Body of pancreas (tissue), 4 donors: Measurements from ENCODE around the gene MAP2K1. TPM values are rescaled to one million over a fixed set of nuclear protein-coding genes. Genes with fewer than 3 reads are reported as not detected.

Experiments used
- ATAC-seq: fragments of 150-250 bp; one replicate; pipeline ENCODE4 v1.9.1; 2016
- DNase-seq, 4 donors: peaks; one replicate each; pipeline ENCODE4 v3.0.0-alpha.2; 2019
- H3K27ac ChIP-seq, 4 donors: fragments of 200-600 bp; sonication (generic); 1 replicate in 3 of 4; 2 replicates in 1 of 4; pipeline versions ENCODE4 v1.5.1 to v1.6.1; 2016 to 2019; ENCODE audit warnings: mild to moderate bottlenecking in 1 of 4, mixed read lengths in 1 of 4, moderate library complexity in 1 of 4
- H3K27me3 ChIP-seq, 2 donors: fragments of 200-600 bp; sonication (generic); one replicate each; pipeline ENCODE4 v1.6.0; 2016; ENCODE audit warnings: mild to moderate bottlenecking in 1 of 2
- H3K36me3 ChIP-seq, 2 donors: fragments of 200-600 bp; sonication (generic); replicated peaks in 1 of 2; 2 replicates each; pipeline ENCODE4 v1.5.1; 2016; ENCODE audit warnings: low read depth in 2 of 2; ENCODE audit not compliant: insufficient read depth in 1 of 2
- H3K4me1 ChIP-seq: fragments of 200-600 bp; sonication (generic); one replicate; pipeline ENCODE4 v1.6.0; 2016
- H3K4me3 ChIP-seq, 2 donors: fragments of 200-600 bp; sonication (generic); 1 replicate in 1 of 2; 2 replicates in 1 of 2; pipeline ENCODE4 v1.5.1; 2016 to 2019
- H3K9me3 ChIP-seq, 3 donors: fragments of 200-600 bp; sonication (generic); 1 replicate in 2 of 3; 2 replicates in 1 of 3; pipeline ENCODE4 v1.5.1; 2016
- POLR2A ChIP-seq, 3 donors: fragments of 450-650 bp; IDR thresholded peaks; one replicate each; pipeline ENCODE4 v1.6.1; 2016; ENCODE audit warnings: antibody characterized with exemption in 3 of 3, mild to moderate bottlenecking in 2 of 3
- WGBS, 2 donors: methylation state at CpG; one replicate each; pipeline ENCODE4 v1.1.5; 2017; 5-methylcytosine and 5-hydroxymethylcytosine counted together
- intact Hi-C: fragments of 100-400 bp; cut with DNase I; formaldehyde crosslinking; loops from one replicate; pipeline ENCODE4 v1.15.1; 2023
- total RNA-seq, 2 donors: library from RNA; depleted of rRNA; stranded (reverse); fragments of >200 nt; gene quantifications; one replicate each; pipeline ENCODE4 v1.1.0, GENCODE V29; 2016
- TF ChIP-seq, protein P1 (sequence below), 7 experiments: fragments of 450-650 bp in 4 of 7; fragments of 200-600 bp in 3 of 7; sonication (generic) in 3 of 7; IDR thresholded peaks; one replicate each; pipeline ENCODE4 v1.5.1; 2016 to 2019; ENCODE audit warnings: antibody characterized with exemption in 7 of 7

Gene MAP2K1
- total RNA-seq, 2 donors from 2014 or later, result 25.2 to 29.0 TPM

DNA sequence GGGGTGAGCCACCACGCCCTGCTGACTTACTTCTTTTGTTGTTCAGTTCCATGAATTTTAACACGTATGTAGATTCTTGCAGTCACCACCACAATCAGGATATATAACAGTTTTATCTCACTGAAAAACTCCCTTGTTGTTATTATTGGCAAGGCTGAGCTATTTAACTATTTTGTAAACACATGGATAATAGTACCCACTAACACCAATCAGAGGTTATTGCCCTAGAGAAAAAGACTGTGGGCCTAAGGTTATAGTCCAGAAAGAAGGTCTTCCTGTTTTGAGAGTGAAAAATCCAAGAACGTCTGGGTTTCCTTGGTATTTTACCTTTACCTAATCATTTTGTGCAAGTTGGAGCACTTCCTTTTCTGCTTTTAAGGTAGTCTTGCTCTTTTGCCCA lies 127.9 kb downstream of the MAP2K1 start:
- Histone ChIP-seq H3K27me3 (no peaks in the 10 kb centered on the region), H3K9me3 (no peaks in the 10 kb centered on the region), H3K4me3 (no peak overlapping the region), H3K36me3 (no peaks in the 10 kb centered on the region), H3K4me1 (no peaks in the 10 kb centered on the region), H3K27ac (no peak overlapping the region)
- TF ChIP-seq, protein P1, sequence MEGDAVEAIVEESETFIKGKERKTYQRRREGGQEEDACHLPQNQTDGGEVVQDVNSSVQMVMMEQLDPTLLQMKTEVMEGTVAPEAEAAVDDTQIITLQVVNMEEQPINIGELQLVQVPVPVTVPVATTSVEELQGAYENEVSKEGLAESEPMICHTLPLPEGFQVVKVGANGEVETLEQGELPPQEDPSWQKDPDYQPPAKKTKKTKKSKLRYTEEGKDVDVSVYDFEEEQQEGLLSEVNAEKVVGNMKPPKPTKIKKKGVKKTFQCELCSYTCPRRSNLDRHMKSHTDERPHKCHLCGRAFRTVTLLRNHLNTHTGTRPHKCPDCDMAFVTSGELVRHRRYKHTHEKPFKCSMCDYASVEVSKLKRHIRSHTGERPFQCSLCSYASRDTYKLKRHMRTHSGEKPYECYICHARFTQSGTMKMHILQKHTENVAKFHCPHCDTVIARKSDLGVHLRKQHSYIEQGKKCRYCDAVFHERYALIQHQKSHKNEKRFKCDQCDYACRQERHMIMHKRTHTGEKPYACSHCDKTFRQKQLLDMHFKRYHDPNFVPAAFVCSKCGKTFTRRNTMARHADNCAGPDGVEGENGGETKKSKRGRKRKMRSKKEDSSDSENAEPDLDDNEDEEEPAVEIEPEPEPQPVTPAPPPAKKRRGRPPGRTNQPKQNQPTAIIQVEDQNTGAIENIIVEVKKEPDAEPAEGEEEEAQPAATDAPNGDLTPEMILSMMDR (IDR thresholded peaks at IDR 0.05), result no peak
- no peak for TF ChIP-seq POLR2A (IDR thresholded peaks at IDR 0.05)
- DNase-seq (no peak), ATAC-seq (no peak)
- intact Hi-C loops, result no loop called here
- WGBS, 2 donors, result 68 to 72% methylated on average over 3 of the region's 3 CpGs

DNA sequence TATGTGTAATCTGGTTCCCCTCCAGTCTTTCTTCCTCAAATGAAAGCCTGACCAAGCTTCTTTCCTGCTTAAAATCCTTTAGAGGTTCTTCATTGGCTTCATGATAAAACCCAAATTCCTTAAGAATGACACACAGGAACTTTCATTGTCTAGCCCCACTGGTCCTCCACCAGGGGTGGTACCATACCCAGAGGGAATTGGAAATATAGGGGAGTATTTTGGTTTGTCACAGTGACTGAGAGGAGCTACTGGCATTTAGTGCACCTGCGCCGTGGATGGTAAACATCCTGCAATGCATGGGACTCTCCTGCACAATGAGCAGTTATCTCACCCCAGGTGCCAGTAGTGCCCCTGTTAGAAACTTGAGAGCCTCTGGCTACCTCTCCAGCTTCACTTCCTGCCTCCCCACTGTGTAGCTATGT lies 129.2 kb downstream of the MAP2K1 start:
- WGBS, 2 donors, result 100% methylated on average over 1 to 2 of the region's 2 CpGs
- ATAC-seq, result no peak

DNA sequence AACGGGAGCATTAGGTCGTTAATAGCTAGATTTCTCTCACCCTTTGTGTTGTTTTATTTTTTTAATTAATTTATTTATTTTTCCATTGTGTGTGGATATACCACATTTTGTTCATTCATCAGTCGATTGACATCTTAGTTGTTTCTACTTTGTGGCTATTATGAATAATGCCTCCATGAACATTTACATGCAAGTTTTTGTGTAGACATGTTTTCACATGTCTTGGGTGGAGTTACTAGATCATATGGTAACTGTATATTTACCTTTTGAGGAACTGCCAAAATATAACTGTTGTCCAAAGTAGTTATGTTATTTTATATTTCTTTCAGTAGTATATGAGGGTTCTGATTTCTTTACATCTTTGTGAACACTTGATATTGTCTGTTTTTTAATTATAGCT lies 137.2 kb downstream of the MAP2K1 start:
- TF ChIP-seq POLR2A (IDR thresholded peaks at IDR 0.05), result no peak
- TF ChIP-seq, protein P1 (IDR thresholded peaks at IDR 0.05), result no peak
- H3K27me3 ChIP-seq, result no peaks in the 10 kb centered on the region
- no peak for DNase-seq
- intact Hi-C loops, result no loop called here
- ATAC-seq, result no peak
- H3K36me3 ChIP-seq, result no peaks in the 10 kb centered on the region
- WGBS, 2 donors, result 85 to 88% methylated on average over 3 of the region's 3 CpGs
- H3K27ac ChIP-seq, result no peak overlapping the region
- no peaks in the 10 kb centered on the region for H3K9me3 ChIP-seq
- no peak overlapping the region for H3K4me3 ChIP-seq
- no peaks in the 10 kb centered on the region for H3K4me1 ChIP-seq

More for the DNA sequence above, 129.2 kb downstream of the MAP2K1 start:
- Histone ChIP-seq H3K9me3 (no peaks in the 10 kb centered on the region), H3K27me3 (no peaks in the 10 kb centered on the region), H3K36me3 (no peaks in the 10 kb centered on the region), H3K27ac (no peak overlapping the region), H3K4me1 (no peaks in the 10 kb centered on the region), H3K4me3 (no peak overlapping the region)
- intact Hi-C loops, result no loop called here
- TF ChIP-seq POLR2A (IDR thresholded peaks at IDR 0.05), result no peak
- TF ChIP-seq, protein P1 (IDR thresholded peaks at IDR 0.05), result no peak
- no peak for DNase-seq

DNA sequence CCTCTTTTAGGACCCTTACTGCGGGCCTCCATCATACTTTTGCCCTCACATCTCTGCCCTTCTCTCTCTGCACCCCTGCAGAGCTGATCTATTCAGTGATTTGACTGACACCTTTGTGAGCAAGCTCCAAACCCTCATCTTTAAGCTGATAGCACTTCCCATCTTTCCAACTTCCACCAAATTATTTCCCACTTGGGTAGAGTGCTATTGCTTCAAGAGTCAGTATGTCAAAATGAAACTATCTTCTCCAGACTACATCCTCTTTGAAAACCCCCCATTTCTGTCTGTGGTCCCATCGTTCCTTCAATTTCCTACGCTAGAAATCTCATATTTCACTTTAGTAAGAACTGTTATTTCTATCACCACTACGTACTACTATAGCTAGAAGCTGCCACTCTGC lies 138.1 kb downstream of the MAP2K1 start:
- DNase-seq, result no peak
- no peak overlapping the region for H3K4me3 ChIP-seq
- no peaks in the 10 kb centered on the region for H3K27me3 ChIP-seq
- peaks cover 0 to 3% of the 10 kb centered on the region in 2 donors for H3K36me3 ChIP-seq
- H3K9me3 ChIP-seq, result no peaks in the 10 kb centered on the region
- TF ChIP-seq POLR2A (IDR thresholded peaks at IDR 0.05), result no peak
- TF ChIP-seq, protein P1 (IDR thresholded peaks at IDR 0.05), result no peak
- intact Hi-C loops, result no loop called here
- ATAC-seq, result no peak
- 61 to 92% methylated on average over 4 of the region's 4 CpGs for WGBS, 2 donors
- no peaks in the 10 kb centered on the region for H3K4me1 ChIP-seq
- H3K27ac ChIP-seq, result no peak overlapping the region

DNA sequence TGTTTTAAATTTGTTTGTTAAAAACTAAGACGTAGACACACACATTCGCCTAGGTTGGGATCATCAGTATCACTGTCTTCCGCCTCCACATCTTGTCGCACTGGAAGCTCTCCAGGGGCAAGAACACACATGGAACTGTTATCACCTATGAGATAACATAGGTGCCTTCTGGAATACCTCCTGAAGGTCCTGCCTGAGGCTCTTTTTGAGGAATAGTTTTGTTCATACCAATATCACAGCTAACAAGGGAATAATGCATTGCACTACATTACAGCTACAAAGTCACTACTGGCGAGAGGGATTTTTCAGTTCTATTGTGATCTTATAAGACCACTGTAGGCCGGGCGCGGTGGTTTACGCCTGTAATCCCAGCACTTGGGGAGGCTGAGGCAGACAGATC lies 148.3 kb downstream of the MAP2K1 start:
- intact Hi-C loops, result no loop called here
- Histone ChIP-seq H3K4me1 (no peaks in the 10 kb centered on the region), H3K4me3 (no peak overlapping the region), H3K36me3 (no peaks in the 10 kb centered on the region), H3K9me3 (no peaks in the 10 kb centered on the region), H3K27ac (no peak overlapping the region), H3K27me3 (no peaks in the 10 kb centered on the region)
- TF ChIP-seq, protein P1 (IDR thresholded peaks at IDR 0.05), result no peak
- TF ChIP-seq POLR2A (IDR thresholded peaks at IDR 0.05), result no peak
- WGBS, 2 donors, result 93 to 94% methylated on average over 9 of the region's 9 CpGs
- ATAC-seq (no peak), DNase-seq (no peak)
